ENCODE results near the gene IRX3. TPM values are rescaled to one million over a fixed set of nuclear protein-coding genes. Genes with fewer than 3 reads are reported as not detected.

IRX3 gene
- total and polyA plus RNA-seq, 2 donors (not counting 1 experiment from before 2014, with no cell fraction given): 0.22 to 0.33 TPM

DNA sequence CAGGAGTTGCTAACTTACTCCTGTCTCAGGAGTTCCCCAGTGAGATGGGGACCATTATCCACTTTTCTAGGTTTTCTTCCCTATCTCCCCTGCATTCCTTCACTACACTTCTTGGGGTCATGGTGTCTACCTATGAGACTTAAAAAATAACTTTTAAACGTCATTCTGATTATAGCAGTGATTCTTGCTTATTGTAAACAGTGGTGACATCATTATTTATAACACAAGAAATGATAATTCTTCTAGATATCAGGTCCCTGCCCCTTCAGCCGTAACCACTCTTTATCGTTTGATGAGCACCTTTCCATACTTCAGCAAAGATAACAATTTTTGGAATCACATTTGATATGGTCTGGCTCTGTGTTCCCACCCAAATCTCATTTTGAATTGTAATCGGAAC, 27.2 kb upstream of the IRX3 start:
- Histone ChIP-seq H3K79me2 (ENCODE audit: control insufficient read depth, insufficient read depth, low read length) (no peaks in the 10 kb centered on the region), H3K4me2 (ENCODE audit: extremely low read depth, insufficient read depth, low read length) (no peak overlapping the region), H3K4me1 (ENCODE audit: control insufficient read depth, extremely low read depth, insufficient read depth, low read length) (no peaks in the 10 kb centered on the region), H3K4me3 (replicated peaks in 1 of 4; ENCODE audit: control extremely low read depth in 1 of 4, insufficient read depth in 1 of 4, low read depth in 3 of 4, low read length in 4 of 4) (no peak overlapping the region), H3K36me3 (ENCODE audit: control insufficient read depth, insufficient read depth, low read length) (no peaks in the 10 kb centered on the region), H3K9ac (ENCODE audit: insufficient read depth, low read length) (no peak overlapping the region), H3K27ac (ENCODE audit: insufficient read depth, low read length) (no peak overlapping the region), H3K9me3 (ENCODE audit: control insufficient read depth, insufficient read depth, low read depth, low read length) (no peaks in the 10 kb centered on the region), H2AFZ (ENCODE audit: low read length) (no peak overlapping the region), H3K27me3 (ENCODE audit: control insufficient read depth, insufficient read depth, low read length) (no peaks in the 10 kb centered on the region), H4K20me1 (ENCODE audit: control insufficient read depth, extremely low read depth, insufficient read depth, low read length) (no peaks in the 10 kb centered on the region)
- no peak for DNase-seq (ENCODE audit: low read depth in 2 of 2)
- TF ChIP-seq EZH2 (IDR thresholded peaks at IDR 0.05; ENCODE audit: low read length, missing control alignments): no peak

GRCh38 chr16:54312502-54312991, 26.0 kb upstream of the IRX3 start:
- H3K27ac ChIP-seq (ENCODE audit: insufficient read depth, low read length): no peak overlapping the region
- no peak overlapping the region for H3K4me3 ChIP-seq (replicated peaks in 1 of 4; ENCODE audit: control extremely low read depth in 1 of 4, insufficient read depth in 1 of 4, low read depth in 3 of 4, low read length in 4 of 4)
- H3K36me3 ChIP-seq (ENCODE audit: control insufficient read depth, insufficient read depth, low read length): no peaks in the 10 kb centered on the region
- H3K79me2 ChIP-seq (ENCODE audit: control insufficient read depth, insufficient read depth, low read length): no peaks in the 10 kb centered on the region
- no peak for DNase-seq (ENCODE audit: low read depth in 2 of 2)
- no peak overlapping the region for H2AFZ ChIP-seq (ENCODE audit: low read length)
- H3K9ac ChIP-seq (ENCODE audit: insufficient read depth, low read length): no peak overlapping the region
- no peak overlapping the region for H3K4me2 ChIP-seq (ENCODE audit: extremely low read depth, insufficient read depth, low read length)
- H3K27me3 ChIP-seq (ENCODE audit: control insufficient read depth, insufficient read depth, low read length): no peaks in the 10 kb centered on the region
- no peaks in the 10 kb centered on the region for H3K4me1 ChIP-seq (ENCODE audit: control insufficient read depth, extremely low read depth, insufficient read depth, low read length)
- no peaks in the 10 kb centered on the region for H4K20me1 ChIP-seq (ENCODE audit: control insufficient read depth, extremely low read depth, insufficient read depth, low read length)
- H3K9me3 ChIP-seq (ENCODE audit: control insufficient read depth, insufficient read depth, low read depth, low read length): no peaks in the 10 kb centered on the region
- TF ChIP-seq, protein P1, sequence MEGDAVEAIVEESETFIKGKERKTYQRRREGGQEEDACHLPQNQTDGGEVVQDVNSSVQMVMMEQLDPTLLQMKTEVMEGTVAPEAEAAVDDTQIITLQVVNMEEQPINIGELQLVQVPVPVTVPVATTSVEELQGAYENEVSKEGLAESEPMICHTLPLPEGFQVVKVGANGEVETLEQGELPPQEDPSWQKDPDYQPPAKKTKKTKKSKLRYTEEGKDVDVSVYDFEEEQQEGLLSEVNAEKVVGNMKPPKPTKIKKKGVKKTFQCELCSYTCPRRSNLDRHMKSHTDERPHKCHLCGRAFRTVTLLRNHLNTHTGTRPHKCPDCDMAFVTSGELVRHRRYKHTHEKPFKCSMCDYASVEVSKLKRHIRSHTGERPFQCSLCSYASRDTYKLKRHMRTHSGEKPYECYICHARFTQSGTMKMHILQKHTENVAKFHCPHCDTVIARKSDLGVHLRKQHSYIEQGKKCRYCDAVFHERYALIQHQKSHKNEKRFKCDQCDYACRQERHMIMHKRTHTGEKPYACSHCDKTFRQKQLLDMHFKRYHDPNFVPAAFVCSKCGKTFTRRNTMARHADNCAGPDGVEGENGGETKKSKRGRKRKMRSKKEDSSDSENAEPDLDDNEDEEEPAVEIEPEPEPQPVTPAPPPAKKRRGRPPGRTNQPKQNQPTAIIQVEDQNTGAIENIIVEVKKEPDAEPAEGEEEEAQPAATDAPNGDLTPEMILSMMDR (conservative IDR thresholded peaks at IDR 0.05 in 1 of 2, IDR thresholded peaks at IDR 0.05 in 1 of 2; ENCODE audit: low read depth in 1 of 2, low read length in 2 of 2): no peak
- TF ChIP-seq EZH2 (IDR thresholded peaks at IDR 0.05; ENCODE audit: low read length, missing control alignments): no peak

DNA sequence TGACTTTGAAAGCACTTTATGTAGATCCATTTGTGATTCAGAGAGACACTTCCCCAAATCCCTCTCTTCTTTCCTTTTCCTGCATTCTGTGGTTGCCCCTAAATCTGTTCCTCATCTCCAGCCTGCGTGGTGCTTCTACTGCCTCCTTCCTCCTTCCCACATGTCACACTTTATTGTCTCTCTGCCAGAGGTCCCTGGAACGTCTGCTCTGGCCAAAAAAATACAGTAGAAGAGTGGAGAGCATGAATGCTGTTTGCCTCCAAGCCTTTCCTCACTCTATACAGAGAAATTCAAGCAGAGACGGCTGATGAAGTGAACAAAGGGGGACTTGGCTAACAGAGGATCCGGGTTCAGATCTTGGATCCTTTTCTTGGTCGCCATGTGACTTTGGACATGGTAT, 22.8 kb upstream of the IRX3 start:
- no peak overlapping the region for H3K9ac ChIP-seq (ENCODE audit: insufficient read depth, low read length)
- no peak for DNase-seq (ENCODE audit: low read depth in 2 of 2)
- H3K4me2 ChIP-seq (ENCODE audit: extremely low read depth, insufficient read depth, low read length): no peak overlapping the region
- no peak overlapping the region for H3K27ac ChIP-seq (ENCODE audit: insufficient read depth, low read length)
- H3K27me3 ChIP-seq (ENCODE audit: control insufficient read depth, insufficient read depth, low read length): peaks cover 2% of the 10 kb centered on the region
- TF ChIP-seq EZH2 (IDR thresholded peaks at IDR 0.05; ENCODE audit: low read length, missing control alignments): no peak
- TF ChIP-seq, protein P1 (conservative IDR thresholded peaks at IDR 0.05 in 1 of 2, IDR thresholded peaks at IDR 0.05 in 1 of 2; ENCODE audit: low read depth in 1 of 2, low read length in 2 of 2): no peak
- H3K4me1 ChIP-seq (ENCODE audit: control insufficient read depth, extremely low read depth, insufficient read depth, low read length): no peaks in the 10 kb centered on the region
- H3K79me2 ChIP-seq (ENCODE audit: control insufficient read depth, insufficient read depth, low read length): no peaks in the 10 kb centered on the region
- no peaks in the 10 kb centered on the region for H3K36me3 ChIP-seq (ENCODE audit: control insufficient read depth, insufficient read depth, low read length)
- no peaks in the 10 kb centered on the region for H3K9me3 ChIP-seq (ENCODE audit: control insufficient read depth, insufficient read depth, low read depth, low read length)
- H4K20me1 ChIP-seq (ENCODE audit: control insufficient read depth, extremely low read depth, insufficient read depth, low read length): no peaks in the 10 kb centered on the region
- H3K4me3 ChIP-seq (replicated peaks in 1 of 4; ENCODE audit: control extremely low read depth in 1 of 4, insufficient read depth in 1 of 4, low read depth in 3 of 4, low read length in 4 of 4): no peak overlapping the region
- no peak overlapping the region for H2AFZ ChIP-seq (ENCODE audit: low read length)
